G401.6 (cell line): Measurements from ENCODE around the gene TNRC6C.
"Not testable (repeated sequence)": the region's sequence is repeated elsewhere in the genome, so short reads cannot be mapped to it uniquely, and the experiment has no call there.

ENCODE experiments used
- FAIRE-seq: peaks from 2 replicates; lab custom pipeline; 2012; peaks lifted over from hg19 to GRCh38; lab: Jason Lieb, UNC

TNRC6C gene

DNA sequence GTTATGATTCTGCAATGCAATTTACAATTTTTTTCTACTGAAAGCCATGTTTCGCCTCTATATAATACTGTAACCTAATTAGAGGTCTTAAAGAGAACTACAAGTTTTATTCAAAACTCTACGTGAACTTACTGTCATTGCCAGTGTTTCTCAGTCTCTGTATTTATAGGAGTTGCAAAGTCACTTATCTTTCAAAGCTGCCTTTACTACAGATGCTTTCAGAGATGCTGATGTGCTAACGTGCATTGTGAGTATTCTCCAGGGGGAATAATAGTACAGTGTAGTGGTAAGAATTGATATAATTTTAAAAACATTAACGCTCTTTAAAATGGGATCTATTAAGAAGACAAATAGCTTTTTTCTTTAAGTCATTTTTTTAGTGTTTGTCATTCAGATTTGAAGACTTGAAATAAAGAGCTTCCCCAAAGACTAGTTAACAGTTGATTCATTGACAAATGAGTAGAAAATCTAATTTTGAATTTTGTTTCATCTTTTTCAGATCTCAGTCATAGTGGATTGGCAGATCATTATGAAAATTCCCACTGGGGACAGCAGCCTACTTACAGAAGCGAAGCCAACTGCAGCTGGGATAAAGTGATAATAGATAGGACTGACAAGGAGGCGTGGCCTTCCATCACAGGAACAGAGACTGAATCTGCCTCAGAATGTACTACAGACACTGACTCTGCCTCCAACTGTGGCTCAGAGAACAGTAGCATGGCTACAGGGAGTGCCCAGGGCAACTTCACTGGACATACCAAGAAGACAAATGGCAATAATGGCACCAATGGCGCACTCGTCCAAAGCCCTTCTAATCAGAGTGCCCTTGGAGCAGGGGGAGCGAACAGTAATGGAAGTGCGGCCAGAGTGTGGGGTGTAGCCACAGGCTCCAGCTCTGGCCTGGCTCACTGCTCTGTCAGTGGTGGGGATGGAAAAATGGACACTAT is 90.1 kb downstream of the TNRC6C start:
- no peak for FAIRE-seq

DNA sequence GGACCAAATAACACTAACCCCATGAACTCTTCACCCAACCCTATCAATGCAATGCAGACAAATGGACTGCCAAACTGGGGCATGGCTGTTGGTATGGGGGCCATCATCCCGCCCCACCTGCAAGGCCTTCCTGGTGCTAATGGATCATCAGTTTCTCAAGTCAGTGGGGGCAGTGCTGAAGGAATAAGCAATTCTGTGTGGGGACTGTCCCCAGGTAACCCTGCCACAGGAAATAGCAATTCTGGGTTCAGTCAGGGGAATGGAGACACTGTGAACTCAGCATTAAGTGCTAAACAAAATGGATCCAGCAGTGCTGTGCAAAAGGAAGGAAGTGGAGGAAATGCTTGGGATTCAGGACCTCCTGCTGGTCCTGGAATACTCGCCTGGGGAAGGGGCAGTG is 91.1 kb downstream of the TNRC6C start:
- FAIRE-seq = no peak

DNA sequence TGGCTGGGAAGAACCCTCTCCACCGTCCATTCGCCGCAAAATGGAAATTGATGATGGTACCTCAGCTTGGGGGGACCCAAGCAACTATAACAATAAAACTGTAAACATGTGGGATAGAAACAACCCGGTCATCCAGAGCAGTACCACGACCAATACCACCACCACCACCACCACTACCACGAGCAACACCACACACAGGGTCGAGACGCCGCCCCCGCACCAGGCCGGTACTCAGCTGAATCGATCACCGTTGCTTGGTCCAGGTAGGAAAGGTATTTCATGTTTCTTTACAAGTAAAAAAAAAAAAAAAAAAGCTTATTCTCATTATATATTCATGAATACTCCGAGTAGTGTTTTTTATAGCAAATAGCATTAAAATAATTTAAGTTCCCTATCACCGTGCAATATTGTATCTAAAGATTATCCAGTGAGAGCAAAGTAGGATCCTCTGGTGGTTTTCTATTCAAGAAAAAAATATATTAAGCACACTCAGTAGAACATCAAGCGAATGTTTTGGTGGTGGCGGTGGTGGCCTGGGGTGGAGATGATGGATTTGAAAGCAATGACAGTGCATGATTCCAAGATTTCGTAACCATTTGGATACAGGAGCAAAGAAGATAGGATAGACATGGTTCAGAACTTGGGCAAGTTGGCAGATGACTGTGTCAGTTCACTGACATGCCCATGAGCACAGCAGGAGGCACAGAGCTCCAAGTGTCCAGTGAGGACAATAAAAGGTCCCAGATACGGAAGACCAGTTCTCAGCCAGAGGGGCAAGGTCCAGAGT is 92.9 kb downstream of the TNRC6C start:
- FAIRE-seq = no peak

GRCh38 chr17:78053777-78054468 is 95.4 kb downstream of the TNRC6C start:
- no peak for FAIRE-seq

DNA sequence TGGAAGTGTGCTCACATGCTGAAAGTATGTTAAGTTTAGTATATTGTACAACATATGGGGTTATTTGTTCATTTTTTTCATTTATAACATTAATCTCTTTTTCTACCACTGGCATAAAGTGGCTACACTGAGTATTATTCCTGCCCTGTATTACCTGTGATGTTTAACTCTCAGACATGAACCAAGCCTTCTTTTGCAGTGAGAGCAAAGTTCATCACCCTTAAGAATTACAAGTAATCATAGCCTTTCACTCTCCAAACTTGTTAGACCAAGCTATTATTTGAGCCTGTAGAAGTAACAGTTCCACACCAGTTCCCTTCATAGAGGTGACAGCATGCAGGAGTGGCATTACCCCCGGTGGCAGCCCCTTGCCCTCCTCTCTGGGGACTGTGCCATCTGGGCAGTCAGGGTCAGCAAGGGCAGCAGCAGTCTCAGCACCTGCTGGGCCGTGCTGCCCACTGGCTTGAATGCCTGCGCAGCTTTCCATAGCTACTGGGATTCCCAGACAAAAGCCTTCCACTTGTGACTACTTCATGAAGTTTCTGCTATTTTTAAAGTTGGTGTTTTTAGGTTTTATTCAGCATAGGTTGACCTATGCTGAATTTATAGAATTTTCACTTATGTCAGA is 98.7 kb downstream of the TNRC6C start:
- FAIRE-seq = no peak

- FAIRE-seq = no peak
These were observed 99.5 kb downstream of the TNRC6C start for GRCh38 chr17:78058001-78058400.

DNA sequence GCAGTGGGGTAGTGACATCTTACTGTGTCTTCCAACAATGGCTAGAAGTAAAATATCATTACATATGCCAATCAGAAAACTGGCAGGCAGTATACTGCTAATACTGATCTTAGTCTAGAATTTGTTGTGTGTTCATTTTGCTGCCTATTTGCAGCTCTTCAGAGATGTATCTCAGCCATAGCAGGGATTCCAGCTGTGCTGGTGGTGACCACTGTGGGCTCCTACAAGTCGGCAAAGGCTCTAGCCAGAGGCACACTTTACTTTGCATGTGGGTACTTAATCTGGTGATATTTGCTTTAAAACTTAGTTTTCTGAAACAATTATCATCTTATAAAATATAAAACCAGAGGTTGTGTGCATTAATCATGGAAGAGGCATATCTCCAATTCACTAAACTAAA is 100.1 kb downstream of the TNRC6C start:
- no peak for FAIRE-seq

DNA sequence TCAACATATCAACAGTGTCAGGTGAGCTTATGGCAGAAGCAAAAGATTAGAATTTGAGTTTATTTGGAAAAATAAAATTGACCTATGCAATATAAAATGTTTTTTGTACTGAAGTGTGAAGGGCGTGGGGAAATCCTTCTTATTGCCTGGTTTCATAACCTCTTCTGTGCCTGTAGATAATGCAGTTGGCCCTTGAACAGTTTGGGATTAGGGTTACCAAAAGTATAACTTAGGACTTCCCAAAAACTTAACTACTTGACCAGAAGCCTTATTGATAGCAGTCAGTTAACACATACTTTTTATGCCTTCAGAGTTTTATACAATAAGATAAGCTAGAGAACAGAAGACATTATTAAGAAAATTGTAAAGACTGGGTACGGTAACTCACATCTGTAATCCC is 104.1 kb downstream of the TNRC6C start:
- no peak for FAIRE-seq

GRCh38 chr17:78063489-78063888 is 105.0 kb downstream of the TNRC6C start:
- no peak for FAIRE-seq

- FAIRE-seq = no peak
These were observed 106.2 kb downstream of the TNRC6C start for GRCh38 chr17:78064708-78065107.

DNA sequence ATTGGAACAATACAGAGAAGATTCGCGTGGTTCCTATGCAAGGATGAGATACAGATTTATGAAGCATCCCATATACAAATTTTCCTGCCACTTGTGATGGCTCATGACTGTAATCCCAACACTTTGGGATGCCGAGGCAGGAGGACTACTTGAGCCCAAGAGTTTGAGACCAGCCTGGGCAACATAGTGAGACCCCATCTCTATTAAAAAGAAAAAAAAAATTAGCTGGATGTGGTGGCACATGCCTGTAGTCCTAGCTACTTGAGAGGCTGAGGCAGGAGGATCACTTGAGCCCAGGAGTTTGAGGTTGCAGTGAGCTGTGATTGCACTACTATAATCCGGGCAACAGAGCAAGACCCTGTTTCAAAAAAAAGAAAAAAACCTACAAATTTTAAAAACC is 108.5 kb downstream of the TNRC6C start:
- FAIRE-seq = not testable (repeated sequence)

DNA sequence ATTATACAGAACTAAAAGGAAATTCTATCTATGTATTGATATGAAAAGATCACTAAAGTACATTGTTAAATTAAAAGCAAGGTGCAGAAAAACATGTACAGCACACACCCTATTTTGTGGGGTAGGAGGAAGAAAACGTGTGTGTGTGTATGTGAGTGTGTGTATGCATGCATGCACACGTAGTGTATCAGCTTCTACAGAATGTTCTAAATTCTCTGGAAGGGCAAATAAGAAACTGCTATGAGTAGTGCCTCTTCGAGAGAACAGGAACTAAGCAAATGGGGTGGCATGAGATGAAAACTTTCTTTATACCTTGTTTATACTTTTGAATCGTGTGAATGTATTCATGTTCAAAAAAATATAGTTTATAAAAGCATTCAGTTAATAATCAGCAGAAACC is 111.2 kb downstream of the TNRC6C start:
- no peak for FAIRE-seq

DNA sequence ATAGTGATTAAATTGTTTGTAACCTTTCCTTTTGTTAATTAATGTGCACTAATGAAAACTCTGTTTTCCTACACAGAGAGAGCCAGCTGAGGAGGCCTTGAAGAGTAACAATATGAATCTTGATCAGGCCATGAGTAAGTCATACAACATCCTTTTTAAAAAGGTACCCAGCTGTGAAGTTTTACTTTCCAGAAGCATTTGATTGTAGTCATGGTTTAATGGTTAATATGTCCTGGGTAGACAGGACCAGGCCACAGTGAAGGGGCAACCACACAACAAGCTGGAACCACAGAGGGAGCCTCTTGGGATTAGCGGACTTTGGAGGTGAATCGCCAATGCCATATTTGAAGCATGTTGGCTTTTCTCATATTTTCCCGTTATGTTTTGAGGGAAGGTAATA is 114.5 kb downstream of the TNRC6C start:
- FAIRE-seq = no peak

- no peak for FAIRE-seq
These were observed 116.5 kb downstream of the TNRC6C start for GRCh38 chr17:78075011-78075410.

GRCh38 chr17:78075545-78075944 is 117.0 kb downstream of the TNRC6C start:
- no peak for FAIRE-seq

GRCh38 chr17:78079253-78079652 is 120.8 kb downstream of the TNRC6C start:
- no peak for FAIRE-seq

- no peak for FAIRE-seq
These were observed 123.0 kb downstream of the TNRC6C start for GRCh38 chr17:78081551-78081950.

GRCh38 chr17:78082355-78082872 is 123.9 kb downstream of the TNRC6C start:
- FAIRE-seq = not testable (repeated sequence)

- no peak for FAIRE-seq
These were observed 124.5 kb downstream of the TNRC6C start for GRCh38 chr17:78082988-78083387.

DNA sequence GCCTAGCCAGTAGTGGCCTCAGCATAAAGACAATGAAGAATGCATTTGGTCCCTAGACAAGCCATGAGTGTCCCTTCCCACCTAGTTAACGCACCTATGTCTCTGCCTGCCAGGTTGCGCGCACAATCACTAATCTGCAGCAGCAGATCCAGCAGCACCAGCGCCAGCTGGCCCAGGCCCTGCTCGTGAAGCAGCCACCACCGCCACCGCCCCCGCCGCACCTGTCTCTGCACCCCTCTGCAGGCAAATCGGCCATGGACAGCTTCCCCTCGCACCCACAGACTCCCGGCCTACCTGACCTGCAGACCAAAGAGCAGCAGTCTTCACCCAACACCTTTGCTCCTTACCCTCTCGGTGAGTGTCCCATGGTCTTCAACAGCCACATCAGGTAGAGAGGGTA is 128.2 kb downstream of the TNRC6C start:
- no peak for FAIRE-seq

DNA sequence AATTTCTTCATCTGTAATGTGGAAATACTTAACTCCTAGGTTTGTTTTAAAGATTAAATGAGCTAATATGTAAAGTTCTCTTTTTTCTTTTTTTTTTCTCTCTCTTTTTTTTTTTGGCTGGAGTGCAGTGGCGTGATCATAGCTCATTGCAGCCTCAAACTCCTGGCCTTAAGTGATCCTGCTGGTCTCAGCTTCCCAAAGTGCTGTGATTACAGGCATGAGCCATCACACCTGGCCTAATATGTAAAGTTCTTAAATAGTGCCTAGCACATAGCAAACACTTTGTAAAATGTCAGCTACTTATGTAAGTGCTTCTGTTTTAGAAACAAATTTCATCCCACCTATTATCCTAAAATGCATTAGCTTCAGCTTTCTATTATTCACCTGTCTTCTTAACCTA is 130.0 kb downstream of the TNRC6C start:
- no peak for FAIRE-seq
